ENCODE data around the gene SMYD1.

The SMYD1 gene

DNA sequence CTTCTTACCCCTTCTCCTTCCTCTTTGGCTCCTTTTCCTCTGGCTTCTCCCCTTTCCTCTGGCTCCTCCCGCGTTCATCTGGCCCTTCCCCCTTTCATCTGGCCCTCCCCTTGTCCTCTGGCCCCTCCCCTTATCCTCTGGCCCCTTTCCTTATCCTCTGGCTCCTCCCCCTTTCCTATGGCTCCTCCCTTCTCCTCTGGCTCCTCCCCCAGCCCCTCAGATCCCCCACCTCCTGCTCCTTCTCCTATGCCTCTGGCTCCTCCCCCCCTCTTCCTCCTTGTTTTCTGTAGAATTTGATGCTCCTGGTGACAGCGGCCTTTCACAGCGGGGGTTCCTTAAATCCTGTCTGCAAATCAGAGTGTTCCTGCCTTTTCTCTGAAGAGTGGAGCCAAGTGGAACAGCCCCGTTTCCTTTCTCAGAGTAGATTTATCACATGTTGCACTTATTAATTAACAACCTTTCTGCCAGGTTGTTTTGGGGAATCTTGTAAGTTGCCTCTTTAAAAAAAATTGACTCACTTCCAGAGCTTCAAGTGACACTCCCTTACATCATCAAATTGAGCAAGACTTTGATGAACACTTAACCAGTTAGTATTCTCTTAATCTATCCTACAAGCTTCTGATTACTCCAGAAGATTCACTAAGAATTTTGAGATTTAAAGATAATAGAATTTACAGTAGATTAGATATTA is 32.3 kb downstream of the SMYD1 start:
- TF ChIP-seq, protein P1, sequence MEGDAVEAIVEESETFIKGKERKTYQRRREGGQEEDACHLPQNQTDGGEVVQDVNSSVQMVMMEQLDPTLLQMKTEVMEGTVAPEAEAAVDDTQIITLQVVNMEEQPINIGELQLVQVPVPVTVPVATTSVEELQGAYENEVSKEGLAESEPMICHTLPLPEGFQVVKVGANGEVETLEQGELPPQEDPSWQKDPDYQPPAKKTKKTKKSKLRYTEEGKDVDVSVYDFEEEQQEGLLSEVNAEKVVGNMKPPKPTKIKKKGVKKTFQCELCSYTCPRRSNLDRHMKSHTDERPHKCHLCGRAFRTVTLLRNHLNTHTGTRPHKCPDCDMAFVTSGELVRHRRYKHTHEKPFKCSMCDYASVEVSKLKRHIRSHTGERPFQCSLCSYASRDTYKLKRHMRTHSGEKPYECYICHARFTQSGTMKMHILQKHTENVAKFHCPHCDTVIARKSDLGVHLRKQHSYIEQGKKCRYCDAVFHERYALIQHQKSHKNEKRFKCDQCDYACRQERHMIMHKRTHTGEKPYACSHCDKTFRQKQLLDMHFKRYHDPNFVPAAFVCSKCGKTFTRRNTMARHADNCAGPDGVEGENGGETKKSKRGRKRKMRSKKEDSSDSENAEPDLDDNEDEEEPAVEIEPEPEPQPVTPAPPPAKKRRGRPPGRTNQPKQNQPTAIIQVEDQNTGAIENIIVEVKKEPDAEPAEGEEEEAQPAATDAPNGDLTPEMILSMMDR (IDR thresholded peaks at IDR 0.05): no peak

- TF ChIP-seq, protein P1 (IDR thresholded peaks at IDR 0.05): no peak
Observed at GRCh38 chr2:88100489-88100858, 32.8 kb downstream of the SMYD1 start.

- TF ChIP-seq, protein P1 (IDR thresholded peaks at IDR 0.05): no peak
Observed at GRCh38 chr2:88108796-88109195, 41.2 kb downstream of the SMYD1 start.

DNA sequence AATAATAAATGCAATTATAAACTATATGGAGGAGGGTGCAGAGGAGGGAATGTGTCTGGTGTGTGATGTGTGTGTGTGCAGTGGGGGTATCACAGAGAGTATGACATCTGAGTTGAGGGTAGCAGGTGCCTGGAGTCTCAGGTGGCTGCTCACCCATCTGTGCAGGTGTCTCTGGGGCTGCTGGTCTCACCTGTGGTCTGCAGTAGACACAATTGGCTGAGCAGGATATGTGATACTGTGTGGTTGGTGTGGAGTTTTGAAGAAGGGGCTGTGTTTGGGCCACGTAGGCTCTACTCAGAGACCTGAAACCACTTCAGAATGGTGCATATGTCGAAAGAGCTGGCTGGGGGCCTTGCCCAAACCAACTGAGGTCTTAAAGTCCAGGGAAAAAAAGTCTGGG is 43.2 kb downstream of the SMYD1 start:
- TF ChIP-seq, protein P1 (IDR thresholded peaks at IDR 0.05): no peak

- TF ChIP-seq, protein P1 (IDR thresholded peaks at IDR 0.05): no peak
Observed at GRCh38 chr2:88113069-88113468, 45.4 kb downstream of the SMYD1 start.

- TF ChIP-seq, protein P1 (IDR thresholded peaks at IDR 0.05): no peak
Observed at GRCh38 chr2:88114889-88115288, 47.3 kb downstream of the SMYD1 start.

- TF ChIP-seq, protein P1 (IDR thresholded peaks at IDR 0.05): no peak
Observed at GRCh38 chr2:88115825-88116518, 48.3 kb downstream of the SMYD1 start.

Measured in LNCAP (cell line).